Anterior cingulate cortex (tissue), 58 donors: ENCODE measurements around the gene RHPN2.
"Not testable (repeated sequence)": the region's sequence is repeated elsewhere in the genome, so short reads cannot be mapped to it uniquely, and the experiment has no call there.

Experiments used
- DNase-seq, 58 donors: peaks; one replicate each; lab custom pipeline; 2025; lab: John Stamatoyannopoulos, UW

Gene RHPN2

DNA sequence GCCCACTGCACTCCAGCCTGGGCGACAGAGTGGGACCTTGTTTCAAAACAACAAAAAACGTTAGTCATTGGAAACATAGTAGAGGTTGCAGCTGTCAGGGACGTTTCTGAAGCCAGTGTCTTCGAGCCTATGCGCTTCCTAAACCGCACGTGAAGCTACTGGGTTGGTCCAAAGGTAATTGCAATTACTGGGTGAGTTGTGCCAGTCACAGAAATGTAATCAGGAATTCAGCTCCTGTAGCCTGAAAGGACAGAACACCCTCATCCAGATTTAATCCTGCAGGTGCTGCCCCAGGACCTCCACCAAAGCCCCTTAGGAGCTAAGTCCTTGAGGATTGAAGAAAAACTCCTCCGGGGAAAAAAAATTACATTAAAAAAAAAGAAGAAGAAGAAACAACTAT is 2.4 kb upstream of the RHPN2 start:
- no peak for DNase-seq

DNA sequence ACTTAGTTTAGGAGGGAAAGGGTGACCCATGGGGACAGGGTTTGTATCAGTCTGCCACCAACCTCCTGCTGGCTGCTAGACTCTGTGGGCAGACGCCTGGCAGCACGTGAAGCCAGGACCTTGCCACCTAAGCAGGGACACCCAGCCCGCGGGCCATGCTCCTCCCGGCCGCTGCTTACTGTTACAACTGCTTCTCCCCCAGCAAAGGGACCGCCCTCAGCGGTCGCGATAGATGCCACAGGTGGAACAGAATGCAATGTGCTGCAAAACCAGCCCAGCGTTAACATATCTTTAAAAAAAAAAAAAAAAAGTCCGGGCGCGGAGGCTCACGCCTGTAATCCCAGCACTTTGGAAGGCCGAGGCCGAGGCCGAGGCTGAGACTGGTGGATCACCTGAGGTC is 1.9 kb upstream of the RHPN2 start:
- no peak for DNase-seq

DNA sequence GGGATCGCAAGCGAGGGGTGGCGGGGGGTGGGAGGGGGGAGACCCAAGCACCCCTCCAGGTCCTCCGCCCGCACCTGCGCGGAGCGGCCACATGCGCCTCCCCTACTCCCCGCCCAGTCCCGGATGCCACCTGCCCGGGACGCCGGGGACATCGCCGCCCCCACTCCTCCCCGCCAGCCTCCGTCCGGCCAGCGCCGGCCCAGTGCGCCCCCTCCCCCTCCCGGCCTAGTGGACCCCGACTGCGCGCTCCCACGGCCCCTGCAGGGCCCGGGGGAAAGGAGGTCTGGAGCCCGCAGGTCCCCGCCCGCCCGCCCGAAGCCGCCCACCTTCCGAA is 263 bp downstream of the RHPN2 start:
- peak in 1 of 58 donors; percentile 23 for DNase-seq

DNA sequence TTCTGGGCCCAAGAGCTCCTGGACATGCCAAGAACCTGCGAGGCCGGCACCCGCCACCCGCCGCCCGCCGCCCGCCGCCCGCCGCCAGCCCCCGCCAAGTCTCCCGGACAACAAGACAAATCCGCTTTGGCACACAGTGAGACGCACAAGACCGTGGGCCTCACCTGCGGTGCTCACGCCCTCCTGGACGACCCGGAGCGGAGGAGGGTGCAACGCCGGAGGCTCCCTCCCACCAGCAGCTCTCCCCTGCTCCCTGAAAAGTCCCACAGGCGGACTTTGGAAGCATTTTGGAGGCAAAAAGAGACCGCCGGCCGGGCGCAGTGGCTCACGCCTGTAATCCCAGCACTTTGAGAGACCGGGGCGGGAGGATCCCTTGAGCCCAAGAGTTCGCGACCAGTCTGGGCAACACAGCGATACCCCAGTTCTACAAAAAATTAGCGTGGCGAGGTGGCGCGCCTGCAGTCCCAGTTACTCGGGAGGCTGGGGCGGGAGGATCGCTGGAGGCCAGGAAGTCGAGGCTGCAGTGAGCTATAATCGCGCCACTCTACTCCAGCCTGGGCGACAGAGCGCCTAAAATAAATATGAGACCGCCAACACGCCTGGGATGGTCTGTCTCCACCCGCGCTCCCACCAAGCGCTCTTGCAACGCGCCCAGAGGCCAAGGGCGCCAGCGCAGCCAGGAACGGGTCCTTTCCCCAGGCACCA is 783 bp downstream of the RHPN2 start:
- DNase-seq: peak in 6 of 58 donors; percentile 4 to 35 (median 12)

DNA sequence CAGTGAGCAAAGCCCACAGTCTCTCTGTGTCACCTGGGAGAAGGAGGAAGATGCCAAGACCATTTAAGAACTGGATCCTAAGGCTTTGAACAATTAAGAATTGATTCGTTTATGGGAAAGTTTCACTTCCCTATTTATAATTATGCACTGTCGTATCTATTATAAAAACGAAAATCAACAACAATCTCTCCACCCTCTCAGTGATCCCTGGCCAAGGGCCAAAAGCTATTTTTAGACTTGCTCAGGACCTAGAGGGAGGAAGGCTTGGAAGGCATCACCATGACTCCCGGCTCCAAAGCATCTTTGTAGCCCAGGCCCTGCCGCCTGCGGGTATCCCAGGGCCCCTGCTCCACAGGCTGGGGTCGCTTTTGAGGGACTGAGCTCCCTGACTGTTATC is 1.3 kb downstream of the RHPN2 start:
- peak in 8 of 58 donors; percentile 5 to 35 (median 18) for DNase-seq

DNA sequence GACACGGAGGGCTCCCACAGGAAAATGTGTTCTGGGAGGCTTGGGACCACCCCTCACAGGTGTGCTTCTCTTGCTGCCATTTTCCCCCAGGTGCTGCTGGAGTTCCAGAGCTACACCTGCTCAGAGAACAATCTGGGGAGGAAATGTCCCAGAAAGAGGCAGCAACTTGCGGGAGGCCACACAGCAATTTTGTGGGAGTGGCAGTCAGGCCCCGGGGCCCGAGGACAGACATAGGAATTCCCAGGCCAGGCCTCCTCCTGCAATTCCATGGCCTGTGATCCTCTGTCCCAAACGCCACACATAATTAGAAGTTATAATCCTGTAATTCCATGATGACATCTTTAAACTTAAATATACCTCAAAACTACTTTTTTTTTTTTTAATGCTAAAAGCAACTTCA is 1.8 kb downstream of the RHPN2 start:
- DNase-seq: no peak

DNA sequence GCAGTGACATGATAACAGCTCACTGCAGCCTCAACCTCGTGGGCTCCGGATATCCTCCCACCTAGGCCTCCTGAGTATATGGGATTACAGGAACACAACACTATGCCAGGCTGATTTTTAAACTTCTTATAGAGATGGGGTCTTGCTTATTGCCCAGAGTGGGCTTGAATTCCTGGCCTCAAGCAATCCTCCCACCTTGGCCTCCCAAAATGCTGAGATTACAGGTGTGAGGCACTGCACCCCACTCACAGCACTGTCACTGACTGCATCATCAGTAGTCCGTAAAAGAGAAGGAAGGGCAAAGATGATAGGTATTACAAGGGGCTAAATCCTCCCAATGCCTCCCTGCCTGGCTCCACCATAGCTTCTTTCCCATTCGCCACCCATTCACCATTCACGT is 4.1 kb downstream of the RHPN2 start:
- DNase-seq: no peak

DNA sequence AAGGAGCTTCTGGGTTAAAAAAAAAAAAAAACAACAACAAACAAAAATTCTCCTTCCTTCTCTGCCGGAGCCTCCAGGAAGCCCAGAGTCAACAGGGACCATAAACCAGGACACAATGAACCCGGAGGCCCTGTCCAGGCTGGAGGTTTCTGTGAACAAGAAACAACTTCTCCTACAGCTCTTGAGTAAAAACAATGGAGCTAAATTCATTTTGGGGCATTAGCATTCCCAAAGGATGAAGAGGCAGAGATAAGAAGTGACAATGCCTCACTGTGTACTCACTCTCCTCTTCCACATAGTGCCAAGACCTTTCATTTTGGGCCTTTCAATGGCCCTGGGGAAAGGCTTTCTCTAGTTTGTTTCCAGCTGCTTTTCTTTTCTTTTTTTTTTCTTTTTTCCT is 9.0 kb downstream of the RHPN2 start:
- no peak for DNase-seq

DNA sequence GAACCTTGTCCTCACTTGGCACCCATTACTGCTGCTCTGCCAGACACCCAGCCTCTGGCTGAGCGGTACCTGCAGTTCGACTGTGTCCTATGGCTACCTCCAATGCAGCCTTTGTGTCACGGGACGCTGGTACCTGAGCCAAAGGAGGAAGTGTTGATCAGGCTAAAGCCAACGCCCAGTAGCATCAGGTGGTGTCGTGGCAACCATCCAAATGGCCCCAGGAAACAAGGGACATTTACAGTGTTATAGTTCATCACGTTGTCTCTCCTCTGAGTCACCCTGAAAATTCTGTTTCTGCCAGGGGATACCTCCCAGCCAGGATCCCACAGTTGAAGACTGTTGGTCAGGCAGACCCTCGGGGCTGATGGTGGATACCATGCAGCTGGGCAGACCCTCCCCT is 10.1 kb downstream of the RHPN2 start:
- no peak for DNase-seq

DNA sequence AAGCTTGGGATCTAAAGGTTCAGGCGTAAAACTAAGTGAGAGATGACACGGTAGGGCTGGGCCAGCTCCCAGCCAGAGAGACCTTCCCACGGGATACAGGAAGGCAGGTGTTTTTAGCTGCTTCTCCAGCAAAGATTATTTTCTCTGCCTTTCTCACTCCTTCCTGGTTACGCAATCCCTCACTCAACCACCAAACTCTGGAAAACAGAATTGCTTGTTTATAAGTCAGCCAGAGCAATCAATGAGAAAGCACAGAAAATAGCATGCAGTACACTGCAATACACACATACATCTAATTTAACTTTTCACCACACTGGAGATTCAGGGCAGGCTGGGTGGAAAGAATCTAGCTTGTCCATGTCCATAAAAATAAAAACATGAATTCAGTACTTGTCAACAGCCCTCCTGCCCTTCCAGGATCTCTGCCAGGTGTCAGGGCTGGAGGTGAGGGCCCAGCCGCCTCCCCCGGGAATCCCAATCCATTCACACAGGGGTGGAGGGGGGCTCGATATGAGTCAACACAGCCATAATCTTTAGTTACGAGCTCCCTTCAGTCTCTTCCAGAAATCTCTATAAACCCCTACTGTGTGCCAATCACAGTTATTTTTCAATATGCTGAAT is 12.2 kb downstream of the RHPN2 start:
- no peak for DNase-seq

DNA sequence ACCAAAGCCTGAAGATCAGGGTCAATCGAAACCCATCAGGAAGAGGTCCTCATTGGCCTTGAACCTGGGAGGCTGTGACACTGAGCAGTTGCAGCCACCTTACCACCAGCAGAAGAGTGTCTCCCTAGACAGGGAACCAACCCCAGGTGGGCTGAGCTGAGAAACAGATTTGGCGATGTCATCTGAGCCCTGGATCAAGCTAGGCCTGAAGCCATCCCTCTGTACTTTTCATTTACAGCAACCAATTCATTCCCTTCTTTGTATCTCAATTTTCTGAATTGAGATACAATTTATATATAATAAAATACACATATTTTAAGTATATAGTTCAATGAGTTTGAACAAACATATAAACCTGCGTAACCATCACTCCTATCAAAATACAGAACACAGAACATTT is 14.6 kb downstream of the RHPN2 start:
- DNase-seq: no peak

DNA sequence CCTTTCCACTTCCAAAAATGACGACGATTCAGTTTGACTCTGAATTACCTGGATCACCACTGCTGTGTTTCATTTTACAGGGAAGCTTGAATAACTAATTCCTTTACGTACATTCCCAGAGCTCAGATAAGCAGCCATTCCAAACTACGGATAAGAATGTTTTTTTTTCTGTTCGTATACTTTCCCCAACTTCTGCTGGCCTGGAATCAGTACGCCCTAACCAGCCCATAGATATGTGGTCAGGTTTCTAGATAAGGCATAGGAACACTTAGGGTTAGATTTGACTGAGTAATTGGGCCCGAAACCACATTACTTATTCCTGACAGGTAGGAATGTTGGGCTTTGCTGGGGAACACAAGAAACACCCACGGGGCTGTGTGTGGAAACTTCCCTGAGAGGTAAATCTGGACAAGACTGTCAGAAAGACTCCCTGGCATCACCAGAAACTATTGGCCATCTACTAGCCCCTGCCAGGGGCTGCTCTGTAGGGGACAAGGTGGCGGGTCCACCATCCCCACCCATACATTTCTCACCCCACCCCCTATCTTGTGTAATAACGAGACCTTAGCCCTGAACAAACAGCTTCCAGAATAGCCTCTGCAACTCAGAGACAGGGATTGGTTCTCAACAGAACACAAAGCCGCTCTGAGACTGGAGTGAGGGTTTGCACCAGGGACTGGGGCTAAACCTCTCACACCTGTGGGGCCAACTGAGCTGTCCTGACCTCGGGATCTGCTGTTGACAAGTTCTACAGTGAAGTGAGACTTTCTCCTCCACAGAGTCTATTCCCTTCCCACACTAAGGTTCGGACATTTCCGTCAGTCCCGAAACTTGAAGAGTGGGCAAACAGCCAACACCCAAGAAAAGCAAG is 15.6 kb downstream of the RHPN2 start:
- DNase-seq: no peak

DNA sequence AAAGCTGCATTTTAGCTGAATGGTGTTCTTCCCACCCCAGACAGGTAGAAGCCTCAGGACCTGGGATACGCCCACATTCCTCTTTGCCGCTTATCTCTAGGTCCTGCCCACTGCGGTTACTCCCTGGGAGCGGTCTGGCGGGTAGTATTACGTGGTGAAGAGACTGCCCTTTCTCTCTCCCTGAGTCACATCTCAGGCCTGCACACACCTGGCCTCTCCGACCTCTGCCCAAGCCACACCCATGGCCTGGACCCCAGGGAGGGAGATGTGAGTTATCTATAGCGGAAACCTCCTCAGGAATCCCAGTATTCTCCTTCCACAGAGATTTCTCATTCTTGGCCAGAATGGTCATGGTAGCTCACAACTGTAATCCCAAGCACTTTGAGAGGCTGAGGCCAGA is 17.3 kb downstream of the RHPN2 start:
- no peak for DNase-seq

DNA sequence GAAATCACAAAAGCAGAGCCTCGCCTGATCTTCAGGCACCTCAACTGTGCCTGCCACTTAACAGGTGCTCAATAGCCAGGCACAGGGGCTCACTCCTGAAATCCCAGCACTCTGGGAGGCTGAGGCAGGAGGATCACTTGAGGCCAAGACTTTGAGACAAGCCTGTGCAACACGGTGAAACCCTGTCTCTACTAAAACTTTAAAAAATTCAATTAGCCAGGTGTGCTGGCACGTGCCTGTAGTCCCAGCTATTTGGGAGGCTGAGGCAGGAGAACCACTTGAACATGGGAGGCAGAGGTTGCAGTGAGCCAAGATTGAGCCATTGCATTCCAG is 22.9 kb downstream of the RHPN2 start:
- not testable (repeated sequence) for DNase-seq

DNA sequence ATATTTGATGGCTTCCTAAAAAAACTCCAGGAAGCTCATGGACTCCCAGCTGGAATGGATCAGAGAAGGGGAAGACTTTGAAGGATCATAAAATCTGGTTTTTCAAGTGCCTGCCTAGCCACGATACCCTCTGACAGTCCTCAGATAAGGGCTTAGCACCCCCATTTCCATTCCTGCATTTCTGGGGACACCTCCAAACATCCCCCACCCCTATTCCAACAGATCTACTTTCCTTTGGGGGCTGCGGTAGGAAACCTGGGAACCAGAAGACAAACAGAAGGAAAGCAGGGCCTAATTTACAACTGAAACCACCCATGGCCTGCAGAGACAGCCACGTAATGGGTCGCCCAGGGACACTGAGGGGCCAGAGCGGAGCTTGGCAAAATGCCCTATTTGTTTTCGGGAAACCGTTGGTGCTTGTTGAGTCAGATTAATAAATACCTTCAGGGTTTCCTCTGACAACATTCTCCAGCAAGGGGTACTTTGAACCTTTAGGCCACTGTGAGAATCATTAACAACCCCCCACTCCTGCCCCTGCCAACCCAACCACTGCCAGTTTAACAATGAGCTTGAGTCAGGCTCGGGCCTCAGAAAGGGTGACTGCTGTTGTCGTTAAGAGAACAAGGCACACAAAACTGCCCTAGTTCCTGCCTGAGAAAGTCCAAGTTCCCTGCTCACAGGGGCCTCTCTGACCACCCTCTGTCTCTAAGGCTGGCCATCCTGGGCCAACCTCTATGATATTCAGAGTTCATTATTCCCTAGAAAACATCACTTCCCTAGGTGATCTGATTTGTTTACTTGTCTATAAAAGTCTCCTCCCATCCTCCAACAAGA is 23.5 kb downstream of the RHPN2 start:
- DNase-seq: peak in 39 of 58 donors; percentile 7 to 80 (median 40)

DNA sequence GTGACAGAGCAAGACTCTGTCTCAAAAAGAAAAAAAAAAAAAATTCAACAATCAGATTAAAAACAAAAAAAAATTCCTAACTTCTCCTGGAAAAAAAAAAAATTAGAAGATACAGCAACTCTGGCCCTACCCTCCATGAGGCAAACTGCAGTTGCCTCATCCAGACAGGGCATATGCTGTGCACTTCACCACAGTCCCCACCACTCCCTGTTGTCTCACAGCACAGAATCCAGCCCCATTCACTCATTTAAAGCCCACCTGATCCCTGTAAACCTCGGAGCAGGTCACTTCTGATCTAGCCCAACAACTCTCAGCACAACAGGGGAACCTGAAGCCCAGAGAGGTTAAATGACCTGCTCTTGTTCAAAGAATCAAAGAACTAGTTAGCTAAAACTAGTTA is 24.9 kb downstream of the RHPN2 start:
- no peak for DNase-seq

DNA sequence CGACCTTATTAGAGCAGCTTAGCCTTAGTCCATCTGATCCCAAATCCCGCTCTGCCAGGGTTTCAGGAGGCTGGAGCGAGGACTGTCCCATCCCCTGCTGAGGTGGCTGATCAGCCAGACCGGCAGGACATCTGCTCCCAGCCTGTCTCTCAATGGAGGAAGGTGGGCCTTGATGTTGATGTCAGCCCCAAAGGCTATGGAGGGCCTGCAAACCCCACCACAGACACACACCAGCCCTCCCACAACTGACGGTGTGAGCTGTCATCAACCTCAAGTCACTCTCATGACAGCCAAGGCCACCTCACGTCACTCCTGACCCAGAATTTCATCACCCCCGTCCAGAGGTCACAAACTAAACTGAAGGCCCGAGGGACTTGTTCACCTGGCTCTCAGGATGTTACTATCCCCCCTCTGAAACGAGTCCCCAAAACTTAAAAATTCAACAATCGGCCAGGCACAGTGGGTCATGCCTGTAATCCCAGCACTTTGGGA is 25.5 kb downstream of the RHPN2 start:
- no peak for DNase-seq

DNA sequence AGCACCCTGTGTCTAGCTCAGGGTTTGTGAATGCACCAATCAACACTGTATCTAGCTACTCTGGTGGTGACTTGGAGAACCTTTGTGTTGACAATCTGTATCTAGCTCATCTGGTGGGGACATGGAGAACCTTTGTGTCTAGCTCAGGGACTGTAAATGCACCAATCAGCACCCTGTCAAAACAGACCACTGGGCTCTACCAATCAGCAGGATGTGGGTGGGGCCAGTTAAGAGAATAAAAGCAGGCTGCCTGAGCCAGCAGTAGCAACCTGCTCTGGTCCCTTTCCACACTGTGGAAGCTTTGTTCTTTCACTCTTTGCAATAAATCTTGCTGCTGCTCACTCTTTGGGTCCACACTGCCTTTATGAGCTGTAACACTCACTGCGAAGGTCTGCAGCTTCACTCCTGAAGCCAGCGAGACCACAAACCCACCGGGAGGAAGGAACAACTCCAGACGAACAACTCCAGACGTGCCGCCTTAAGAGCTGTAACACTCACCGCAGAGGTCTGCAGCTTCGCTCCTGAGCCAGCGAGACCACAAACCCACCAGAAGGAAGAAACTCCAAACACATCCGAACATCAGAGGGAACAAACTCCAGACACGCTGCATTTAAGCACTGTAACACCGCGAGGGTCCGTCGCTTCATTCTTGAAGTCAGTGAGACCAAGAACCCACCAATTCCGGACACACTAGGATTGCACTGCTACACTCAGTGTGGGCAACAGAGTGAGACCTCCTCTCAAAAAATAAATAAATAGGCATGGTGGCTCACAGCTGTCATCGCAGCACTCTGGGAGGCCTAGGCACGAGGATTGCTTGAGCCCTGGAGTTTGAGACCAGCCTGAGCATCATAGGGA is 27.3 kb downstream of the RHPN2 start:
- not testable (repeated sequence) for DNase-seq

DNA sequence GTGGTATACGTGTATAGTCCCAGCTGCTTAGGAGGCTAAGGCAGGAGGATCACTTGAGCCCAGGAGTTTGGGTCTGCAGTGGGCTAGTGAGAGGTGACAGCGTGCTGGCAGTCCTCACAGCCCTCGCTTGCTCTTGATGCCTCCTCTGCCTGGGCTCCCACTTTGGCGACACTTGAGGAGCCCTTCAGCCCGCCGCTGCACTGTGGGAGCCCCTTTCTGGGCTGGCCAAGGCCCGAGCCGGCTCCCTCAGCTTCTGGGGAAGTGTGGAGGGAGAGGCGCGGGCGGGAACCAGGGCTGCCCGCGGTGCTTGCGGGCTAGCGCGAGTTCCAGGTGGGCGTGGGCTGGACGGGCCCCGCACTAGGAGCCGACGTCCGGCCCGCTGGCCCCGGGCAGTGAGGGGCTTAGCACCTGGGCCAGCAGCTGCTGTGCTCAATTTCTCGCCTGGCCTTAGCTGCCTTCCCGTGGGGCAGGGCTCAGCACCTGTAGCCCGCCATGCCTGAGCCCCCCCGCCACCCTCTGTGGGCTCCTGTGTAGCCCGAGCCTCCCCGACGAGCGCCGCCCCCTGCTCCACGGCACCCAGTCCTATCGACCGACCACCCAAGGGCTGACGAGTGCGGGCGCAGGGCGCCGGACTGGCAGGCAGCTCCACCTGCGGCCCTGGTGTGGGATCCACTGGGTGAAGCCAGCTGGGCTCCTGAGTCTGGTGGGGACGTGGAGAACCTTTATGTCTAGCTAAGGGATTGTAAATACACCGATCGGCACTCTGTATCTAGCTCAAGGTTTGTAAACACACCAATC is 28.1 kb downstream of the RHPN2 start:
- not testable (repeated sequence) for DNase-seq
